DOHH2 (cell line): ENCODE data around the gene C11orf52.

Experiments
- H3F3A ChIP-seq: fragments of 200-600 bp; sonication (generic), shearing (Covaris generic); 2 replicates; pipeline ENCODE4 v1.6.0; 2016; ENCODE audit warnings: antibody characterized with exemption, mild to moderate bottlenecking; ENCODE audit not compliant: control insufficient read depth, insufficient read depth
- H3K27ac ChIP-seq: fragments of 200-600 bp; sonication (generic); 2 replicates; pipeline ENCODE4 v1.5.1; 2014; ENCODE audit warnings: low read depth, mild to moderate bottlenecking, low read length, moderate library complexity
- H3K27me3 ChIP-seq: fragments of 200-600 bp; sonication (generic); 2 replicates; pipeline ENCODE4 v1.6.1; 2014; ENCODE audit warnings: mild to moderate bottlenecking, low read length, mixed read lengths; ENCODE audit not compliant: control insufficient read depth
- H3K36me3 ChIP-seq: fragments of 200-600 bp; sonication (generic); 2 replicates; pipeline ENCODE4 v1.6.1; 2014; ENCODE audit warnings: mild to moderate bottlenecking, low read length, moderate library complexity, mixed read lengths; ENCODE audit not compliant: control insufficient read depth
- H3K4me1 ChIP-seq: fragments of 200-600 bp; sonication (generic); 2 replicates; pipeline ENCODE4 v1.6.1; 2014; ENCODE audit warnings: mild to moderate bottlenecking, low read length, mixed read lengths; ENCODE audit not compliant: control insufficient read depth
- H3K4me2 ChIP-seq: fragments of 200-600 bp; sonication (generic); 2 replicates; pipeline ENCODE4 v1.6.0; 2014; ENCODE audit warnings: mild to moderate bottlenecking, low read length, moderate library complexity
- H3K4me3 ChIP-seq: fragments of 200-600 bp; sonication (generic); 2 replicates; pipeline ENCODE4 v1.5.1; 2014; ENCODE audit warnings: mild to moderate bottlenecking, low read length, mixed read lengths
- H3K79me2 ChIP-seq: fragments of 200-600 bp; sonication (generic); 2 replicates; pipeline ENCODE4 v1.6.1; 2014; ENCODE audit warnings: mild to moderate bottlenecking, low read length, mixed read lengths; ENCODE audit not compliant: control insufficient read depth
- H3K9me2 ChIP-seq: fragments of 200-600 bp; sonication (generic); replicated peaks from 2 replicates; pipeline ENCODE4 v1.6.1; 2014; ENCODE audit warnings: mild to moderate bottlenecking, low read length, mixed read lengths; ENCODE audit not compliant: control insufficient read depth
- H3K9me3 ChIP-seq: fragments of 200-600 bp; sonication (generic); 2 replicates; pipeline ENCODE4 v1.6.1; 2014; ENCODE audit warnings: antibody characterized with exemption, low read length, mixed read lengths; ENCODE audit not compliant: control insufficient read depth, insufficient read depth
- H4K20me1 ChIP-seq: fragments of 200-600 bp; sonication (generic); 2 replicates; pipeline ENCODE4 v1.6.0; 2014; ENCODE audit warnings: low read depth, mild to moderate bottlenecking, antibody characterized with exemption, low read length, moderate library complexity; ENCODE audit not compliant: control insufficient read depth, insufficient read depth
- EZH2phosphoT487 ChIP-seq: fragments of 200-600 bp; sonication (generic); IDR thresholded peaks from 2 replicates; pipeline ENCODE4 v1.6.1; 2017; ENCODE audit warnings: borderline replicate concordance, mild to moderate bottlenecking, antibody characterized with exemption, low read length, moderate library complexity, mixed read lengths
- TF ChIP-seq, protein P1 (sequence below): fragments of 200-600 bp; sonication (generic); IDR thresholded peaks from one replicate; pipeline ENCODE4 v1.5.1; 2014; ENCODE audit warnings: antibody characterized with exemption, mild to moderate bottlenecking, low read depth, low read length; ENCODE audit not compliant: poor library complexity, severe bottlenecking

The C11orf52 gene

GRCh38 chr11:111922803-111923202, 4.1 kb downstream of the C11orf52 start:
- TF ChIP-seq, protein P1, sequence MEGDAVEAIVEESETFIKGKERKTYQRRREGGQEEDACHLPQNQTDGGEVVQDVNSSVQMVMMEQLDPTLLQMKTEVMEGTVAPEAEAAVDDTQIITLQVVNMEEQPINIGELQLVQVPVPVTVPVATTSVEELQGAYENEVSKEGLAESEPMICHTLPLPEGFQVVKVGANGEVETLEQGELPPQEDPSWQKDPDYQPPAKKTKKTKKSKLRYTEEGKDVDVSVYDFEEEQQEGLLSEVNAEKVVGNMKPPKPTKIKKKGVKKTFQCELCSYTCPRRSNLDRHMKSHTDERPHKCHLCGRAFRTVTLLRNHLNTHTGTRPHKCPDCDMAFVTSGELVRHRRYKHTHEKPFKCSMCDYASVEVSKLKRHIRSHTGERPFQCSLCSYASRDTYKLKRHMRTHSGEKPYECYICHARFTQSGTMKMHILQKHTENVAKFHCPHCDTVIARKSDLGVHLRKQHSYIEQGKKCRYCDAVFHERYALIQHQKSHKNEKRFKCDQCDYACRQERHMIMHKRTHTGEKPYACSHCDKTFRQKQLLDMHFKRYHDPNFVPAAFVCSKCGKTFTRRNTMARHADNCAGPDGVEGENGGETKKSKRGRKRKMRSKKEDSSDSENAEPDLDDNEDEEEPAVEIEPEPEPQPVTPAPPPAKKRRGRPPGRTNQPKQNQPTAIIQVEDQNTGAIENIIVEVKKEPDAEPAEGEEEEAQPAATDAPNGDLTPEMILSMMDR = no peak
- TF ChIP-seq EZH2phosphoT487 = no peak
- Histone ChIP-seq H3K36me3 (no peaks in the 10 kb centered on the region), H4K20me1 (no peaks in the 10 kb centered on the region), H3K27me3 (peaks cover 2% of the 10 kb centered on the region; the same call in 1 of the 2 replicates), H3K27ac (no peak overlapping the region), H3F3A (no peaks in the 10 kb centered on the region), H3K9me2 (no peaks in the 10 kb centered on the region), H3K79me2 (no peaks in the 10 kb centered on the region), H3K4me3 (no peak overlapping the region), H3K4me1 (peaks cover 15% of the 10 kb centered on the region), H3K9me3 (no peaks in the 10 kb centered on the region), H3K4me2 (no peak overlapping the region)

DNA sequence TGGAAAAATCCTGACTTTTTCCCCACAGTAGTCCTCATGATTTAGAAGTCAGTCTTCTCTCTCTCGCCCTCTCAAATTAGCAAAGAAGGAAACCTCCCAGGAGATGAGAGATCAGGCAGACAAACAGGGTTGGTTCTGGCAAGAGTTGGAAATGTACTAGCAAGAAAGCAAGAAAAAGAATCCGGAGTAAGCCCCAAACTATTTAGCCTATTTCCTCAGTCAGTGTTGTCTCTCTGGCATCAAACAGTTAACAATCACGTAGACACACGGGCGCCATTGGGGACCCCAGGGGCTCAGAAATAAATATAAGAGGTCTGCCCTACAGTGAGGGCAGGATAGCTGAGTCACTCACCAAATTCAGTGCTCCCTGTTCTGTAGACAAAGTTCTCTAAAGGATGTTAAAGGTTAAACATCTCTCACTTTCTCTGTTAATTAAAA, 4.7 kb downstream of the C11orf52 start:
- Histone ChIP-seq H3K9me3 (no peaks in the 10 kb centered on the region), H3K79me2 (no peaks in the 10 kb centered on the region), H3K27ac (no peak overlapping the region), H3K27me3 (peaks cover 2% of the 10 kb centered on the region; the same call in 1 of the 2 replicates), H3K36me3 (no peaks in the 10 kb centered on the region), H3K9me2 (no peaks in the 10 kb centered on the region), H3F3A (no peaks in the 10 kb centered on the region), H3K4me1 (peaks cover 15% of the 10 kb centered on the region), H3K4me3 (no peak overlapping the region), H3K4me2 (no peak overlapping the region), H4K20me1 (no peaks in the 10 kb centered on the region)
- no peak for TF ChIP-seq EZH2phosphoT487

GRCh38 chr11:111923951-111924350, 5.2 kb downstream of the C11orf52 start:
- H3K4me3 ChIP-seq = no peak overlapping the region
- peaks cover 2% of the 10 kb centered on the region; the same call in 1 of the 2 replicates for H3K27me3 ChIP-seq
- H3K4me1 ChIP-seq = peaks cover 15% of the 10 kb centered on the region
- no peaks in the 10 kb centered on the region for H3F3A ChIP-seq
- H3K9me2 ChIP-seq = no peaks in the 10 kb centered on the region
- TF ChIP-seq, protein P1 = no peak
- TF ChIP-seq EZH2phosphoT487 = no peak
- H3K9me3 ChIP-seq = no peaks in the 10 kb centered on the region
- H3K79me2 ChIP-seq = no peaks in the 10 kb centered on the region
- H3K4me2 ChIP-seq = no peak overlapping the region
- H3K27ac ChIP-seq = no peak overlapping the region
- no peaks in the 10 kb centered on the region for H4K20me1 ChIP-seq
- H3K36me3 ChIP-seq = no peaks in the 10 kb centered on the region

DNA sequence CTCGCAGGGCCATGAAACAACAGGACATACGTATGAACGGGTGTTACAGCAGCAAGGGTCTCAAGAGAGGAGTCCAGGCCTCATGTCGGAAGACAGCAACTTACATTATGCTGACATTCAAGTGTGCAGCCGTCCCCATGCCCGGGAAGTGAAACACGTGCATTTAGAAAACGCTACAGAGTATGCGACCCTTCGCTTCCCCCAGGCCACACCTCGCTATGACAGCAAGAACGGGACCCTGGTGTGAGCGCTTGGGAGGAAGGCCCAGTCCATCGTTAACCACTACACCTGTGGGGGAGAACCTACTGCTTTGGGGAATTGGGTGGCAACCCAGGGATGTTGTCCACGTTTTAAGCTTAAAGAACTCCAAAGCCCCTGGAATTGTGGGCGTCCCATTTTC, 7.2 kb downstream of the C11orf52 start:
- Histone ChIP-seq H3K9me2 (no peaks in the 10 kb centered on the region), H3K4me3 (peak overlapping the region; percentile 83)

More for the DNA sequence above, 7.2 kb downstream of the C11orf52 start:
- H3K36me3 ChIP-seq = no peaks in the 10 kb centered on the region
- 0 out of 2 replicates have a peak, but pooled peaks cover 2% of the 10 kb centered on the region for H3F3A ChIP-seq
- peak overlapping the region; percentile 60; the same call in 1 of the 2 replicates for H3K27ac ChIP-seq
- TF ChIP-seq, protein P1 = no peak
- no peak for TF ChIP-seq EZH2phosphoT487
- no peaks in the 10 kb centered on the region for H3K9me3 ChIP-seq
- H3K27me3 ChIP-seq = peaks cover under 1% of the 10 kb centered on the region; the same call in 1 of the 2 replicates
- no peaks in the 10 kb centered on the region for H3K79me2 ChIP-seq
- H4K20me1 ChIP-seq = no peaks in the 10 kb centered on the region
- H3K4me1 ChIP-seq = peaks cover 15% of the 10 kb centered on the region
- peak overlapping the region; percentile 98 for H3K4me2 ChIP-seq
